ENCODE measurements around the gene PFKFB3. TPM values are rescaled to one million over a fixed set of nuclear protein-coding genes. Genes with fewer than 3 reads are reported as not detected.

Gene PFKFB3
- total and polyA plus RNA-seq, 2 of the 13 experiments (the other 11 are each of a cell fraction or from before 2014, with no cell fraction given), result 1.2 to 13.3 TPM

- peaks cover 0 to 5% of the 10 kb centered on the region in 2 experiments; a peak in 2 of 5 replicates for H3K36me3 ChIP-seq (replicated peaks in 1 of 2; ENCODE audit: control insufficient read depth in 1 of 2, insufficient read depth in 2 of 2, low read length in 2 of 2)
- peaks cover 22% of the 10 kb centered on the region; the same call in 1 of the 2 replicates for H4K20me1 ChIP-seq (ENCODE audit: insufficient read depth, low read length)
- TF ChIP-seq MAFK (conservative IDR thresholded peaks at IDR 0.05 in 1 of 2, IDR thresholded peaks at IDR 0.05 in 1 of 2; ENCODE audit: low read length in 2 of 2) (peak in 1 of 2 experiments; percentile 25; a peak in 2 of 4 replicates), HIC2 (CRISPR knock-in tag; IDR thresholded peaks at IDR 0.05; ENCODE audit: low read depth) (no peak), ZBTB33 (CRISPR knock-in tag; IDR thresholded peaks at IDR 0.05) (0 out of 2 replicates have a peak, but pooled peaks have one; percentile 16)
- H3K9me3 ChIP-seq (ENCODE audit: low read length), result no peaks in the 10 kb centered on the region
- no peak overlapping the region for H3K9ac ChIP-seq (ENCODE audit: insufficient read depth, low read depth, low read length)
- FAIRE-seq (no peak), ATAC-seq (no peak), DNase-seq (ENCODE audit: low spot score) (no peak)
- H3K79me2 ChIP-seq (ENCODE audit: insufficient read depth, low read length), result peaks cover 19% of the 10 kb centered on the region
- no peak overlapping the region for H2AFZ ChIP-seq (ENCODE audit: low read length)
- 85% methylated on average over 4 of the region's 4 CpGs for WGBS (ENCODE audit: low lambda C conversion rate)
- H3K27me3 ChIP-seq (ENCODE audit: control insufficient read depth in 1 of 2, insufficient read depth in 2 of 2, low read length in 2 of 2), result no peaks in the 10 kb centered on the region
- CTCF ChIA-PET (ENCODE audit: low intra/inter-chr PET ratio, low total read pairs), result no interaction called here
- H3K4me2 ChIP-seq (ENCODE audit: low read depth, low read length), result no peak overlapping the region
- H3K4me1 ChIP-seq (ENCODE audit: insufficient read depth, low read length), result peaks cover 23% of the 10 kb centered on the region
- intact Hi-C loops (cut with micrococcal nuclease; ENCODE audit: unreplicated experiment) (no loop called here), in situ Hi-C loops (cut with HindIII; ENCODE audit: extremely low pct_ligation_motif_present, low pct_unique_long_range_greater_than_20kb) (no loop called here)
- H3K27ac ChIP-seq (ENCODE audit: extremely low read length, insufficient read depth, low read length), result no peak overlapping the region
- H3K4me3 ChIP-seq (replicated peaks in 1 of 3; ENCODE audit: insufficient read depth in 1 of 3, low read depth in 2 of 3, low read length in 3 of 3), result no peak overlapping the region
- POLR2A ChIA-PET, result no interaction called here
- no TSS peak for BruUV-seq (replicated peaks)
Observed at GRCh38 chr10:6207658-6208057, 4.9 kb downstream of the PFKFB3 start.

DNA sequence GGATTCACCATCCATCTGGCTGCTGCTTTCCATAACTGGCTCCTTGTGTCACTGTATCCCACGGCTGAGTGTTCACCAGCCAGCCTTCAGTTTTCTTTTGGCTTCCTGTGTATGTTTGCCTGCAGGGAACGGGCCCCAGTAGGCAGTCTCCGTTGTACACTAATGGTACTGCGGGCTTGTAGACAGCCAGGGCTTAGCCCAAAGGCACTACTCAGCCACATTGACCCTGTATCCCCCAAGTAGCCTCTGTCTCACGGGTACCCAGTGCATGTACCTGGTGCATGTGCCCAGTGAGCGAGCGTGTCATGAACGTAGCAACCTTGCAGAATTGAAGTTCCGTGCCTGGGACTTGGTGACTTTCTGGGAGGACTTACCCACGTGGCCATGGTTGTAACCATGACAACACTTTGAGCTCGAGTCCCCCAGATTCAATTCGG lies 6.1 kb downstream of the PFKFB3 start:
- ChIA-PET CTCF (ENCODE audit: low intra/inter-chr PET ratio, low total read pairs) (no interaction called here), POLR2A (no interaction called here)
- Histone ChIP-seq H3K4me2 (ENCODE audit: low read depth, low read length) (no peak overlapping the region), H3K27me3 (ENCODE audit: control insufficient read depth in 1 of 2, insufficient read depth in 2 of 2, low read length in 2 of 2) (no peaks in the 10 kb centered on the region), H3K9me3 (ENCODE audit: low read length) (no peaks in the 10 kb centered on the region), H2AFZ (ENCODE audit: low read length) (no peak overlapping the region), H4K20me1 (ENCODE audit: insufficient read depth, low read length) (peaks cover 22% of the 10 kb centered on the region; the same call in 1 of the 2 replicates), H3K79me2 (ENCODE audit: insufficient read depth, low read length) (peaks cover 15% of the 10 kb centered on the region), H3K9ac (ENCODE audit: insufficient read depth, low read depth, low read length) (no peak overlapping the region), H3K4me3 (replicated peaks in 1 of 3; ENCODE audit: insufficient read depth in 1 of 3, low read depth in 2 of 3, low read length in 3 of 3) (no peak overlapping the region), H3K4me1 (ENCODE audit: insufficient read depth, low read length) (peaks cover 23% of the 10 kb centered on the region), H3K36me3 (replicated peaks in 1 of 2; ENCODE audit: control insufficient read depth in 1 of 2, insufficient read depth in 2 of 2, low read length in 2 of 2) (peaks cover 3 to 8% of the 10 kb centered on the region in 2 experiments; a peak in 3 of 5 replicates), H3K27ac (ENCODE audit: extremely low read length, insufficient read depth, low read length) (no peak overlapping the region)
- BruUV-seq (replicated peaks), result no TSS peak
- FAIRE-seq (no peak), DNase-seq (ENCODE audit: low spot score) (no peak), ATAC-seq (peak; percentile 54)
- in situ Hi-C loops (cut with HindIII; ENCODE audit: extremely low pct_ligation_motif_present, low pct_unique_long_range_greater_than_20kb), result no loop called here
- 48% methylated on average over 4 of the region's 12 CpGs for WGBS (ENCODE audit: low lambda C conversion rate)
- intact Hi-C loops (cut with micrococcal nuclease; ENCODE audit: unreplicated experiment), result no loop called here
- TF ChIP-seq U2AF2 (IDR thresholded peaks at IDR 0.05; ENCODE audit: low read depth, low read length) (no peak), ZNF713 (CRISPR knock-in tag; IDR thresholded peaks at IDR 0.05) (no peak)
